GM18519 (cell line): ENCODE data around the gene LRGUK.

Source experiments
- ATAC-seq: cut with Tn5 transposase; IDR thresholded peaks from one replicate; pipeline ENCODE4 v1.9.1; 2021; ENCODE audit warnings: mild to moderate bottlenecking, moderate library complexity; ENCODE audit not compliant: unreplicated experiment, low FRiP score

Gene LRGUK

DNA sequence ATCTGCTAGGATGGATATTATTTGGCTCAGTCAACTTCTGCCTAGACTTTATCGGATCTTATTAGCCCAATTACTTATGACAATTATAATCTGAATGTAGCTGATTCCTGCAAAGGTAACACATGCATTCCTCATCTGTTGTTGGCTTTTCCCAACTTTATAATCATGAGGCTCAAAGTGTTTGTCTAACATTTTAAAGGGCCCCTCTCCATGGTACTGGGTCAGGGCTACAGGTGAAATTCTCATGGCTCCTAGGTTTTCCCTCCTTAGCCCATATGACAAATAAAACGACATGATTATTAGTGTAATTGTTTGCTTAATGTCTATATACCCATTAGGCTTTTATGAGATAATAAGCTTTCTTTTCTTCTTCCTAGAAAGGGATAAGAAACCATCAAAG lies 4.2 kb upstream of the LRGUK start:
- ATAC-seq, result no peak

DNA sequence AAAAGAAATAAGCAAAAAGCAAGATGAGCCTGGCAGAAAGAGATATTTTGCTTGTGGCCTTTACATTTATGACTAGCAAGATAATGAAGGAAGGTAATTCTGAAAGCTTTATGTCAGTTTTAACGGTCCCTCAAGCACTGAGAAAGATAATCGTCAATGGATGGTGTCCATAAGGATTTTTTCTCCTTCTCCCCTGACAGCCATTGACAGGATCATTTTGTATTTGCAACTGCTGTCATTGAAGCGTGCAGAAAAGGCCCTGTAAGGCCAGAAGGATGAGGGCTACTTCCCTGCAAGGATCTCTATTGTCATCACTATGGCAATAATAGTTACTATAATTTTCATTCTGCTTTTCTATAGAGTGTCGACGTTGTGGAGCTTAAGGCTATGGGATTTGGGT lies 994 bp upstream of the LRGUK start:
- no peak for ATAC-seq

GRCh38 chr7:134126596-134126965 lies 559 bp upstream of the LRGUK start:
- ATAC-seq, result no peak

- ATAC-seq, result no peak
Measured at GRCh38 chr7:134128829-134129228, 1.7 kb downstream of the LRGUK start.

DNA sequence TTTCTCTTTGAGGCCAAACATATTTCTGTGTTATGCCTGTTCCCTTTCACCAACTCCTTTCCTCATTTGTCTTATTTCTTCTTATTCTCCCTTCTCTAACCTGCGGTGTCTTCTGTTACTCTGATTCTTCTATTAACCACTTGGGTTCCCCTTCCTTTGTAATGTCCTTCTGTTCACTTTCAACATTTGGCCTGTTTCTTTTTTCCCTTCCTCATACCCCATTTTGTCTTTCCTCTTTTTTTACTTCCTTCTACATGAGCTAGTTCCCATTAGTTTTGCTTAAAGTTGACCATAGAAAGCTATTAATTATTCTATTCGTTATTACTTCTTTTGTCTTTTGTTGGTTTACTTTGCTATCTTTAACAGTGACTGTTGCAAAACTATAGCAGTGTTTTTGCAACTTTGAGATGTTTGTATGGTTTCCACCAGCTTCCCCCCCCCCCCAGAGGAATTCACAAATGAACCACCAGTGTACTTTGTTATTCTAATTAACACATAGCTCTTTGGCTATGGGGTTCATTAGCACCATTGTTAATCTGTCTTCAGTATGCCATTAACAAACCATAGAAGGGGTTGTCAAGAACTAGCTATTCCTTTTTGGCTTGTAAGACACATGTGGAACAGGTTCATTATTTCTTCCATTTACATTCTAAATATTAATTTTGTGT lies 2.9 kb downstream of the LRGUK start:
- ATAC-seq, result no peak

GRCh38 chr7:134134004-134134403 lies 6.9 kb downstream of the LRGUK start:
- no peak for ATAC-seq

GRCh38 chr7:134140889-134141867 lies 14.0 kb downstream of the LRGUK start:
- ATAC-seq, result no peak

DNA sequence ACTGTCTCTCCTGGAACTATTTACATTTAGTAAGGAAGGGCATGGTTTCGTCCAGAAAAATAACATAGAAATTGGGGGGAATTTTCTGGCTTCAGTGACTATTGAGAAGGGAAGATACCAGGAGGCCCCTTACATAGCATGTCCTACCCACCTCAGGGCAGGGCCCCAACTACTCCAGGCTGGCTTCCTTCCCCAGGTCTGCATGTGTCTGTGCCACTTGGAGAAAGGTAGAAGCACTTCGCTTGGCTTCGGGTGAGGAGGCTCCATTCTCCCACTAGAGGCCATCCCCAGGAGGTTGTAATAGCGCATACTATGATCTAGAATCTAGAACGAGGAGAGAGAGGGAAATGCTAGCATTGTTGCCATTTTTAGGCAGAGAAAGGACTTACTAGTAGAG lies 14.7 kb downstream of the LRGUK start:
- ATAC-seq, result no peak

- no peak for ATAC-seq
Measured at GRCh38 chr7:134153493-134154136, 26.5 kb downstream of the LRGUK start.

- no peak for ATAC-seq
Measured at GRCh38 chr7:134154581-134155130, 27.5 kb downstream of the LRGUK start.

- no peak for ATAC-seq
Measured at GRCh38 chr7:134155206-134155605, 28.1 kb downstream of the LRGUK start.

DNA sequence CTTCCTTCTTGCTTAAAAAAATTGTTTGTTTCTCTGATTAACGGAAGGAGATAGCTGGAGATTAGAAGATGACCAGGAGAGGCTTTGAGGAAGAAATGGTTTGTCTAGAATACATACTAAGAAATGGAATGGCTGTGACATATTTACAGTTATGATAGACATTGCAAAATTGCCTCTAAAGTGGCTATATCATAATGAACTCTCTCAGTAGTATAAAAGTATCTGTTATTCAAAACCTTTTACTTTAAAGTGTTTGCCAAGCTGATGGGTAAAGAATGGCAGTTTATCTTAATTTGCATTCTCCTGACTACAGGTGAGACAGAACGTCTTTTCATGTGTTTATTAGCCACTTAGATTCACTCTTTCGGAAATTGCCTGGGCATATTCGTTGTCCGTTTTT lies 28.7 kb downstream of the LRGUK start:
- ATAC-seq, result no peak

DNA sequence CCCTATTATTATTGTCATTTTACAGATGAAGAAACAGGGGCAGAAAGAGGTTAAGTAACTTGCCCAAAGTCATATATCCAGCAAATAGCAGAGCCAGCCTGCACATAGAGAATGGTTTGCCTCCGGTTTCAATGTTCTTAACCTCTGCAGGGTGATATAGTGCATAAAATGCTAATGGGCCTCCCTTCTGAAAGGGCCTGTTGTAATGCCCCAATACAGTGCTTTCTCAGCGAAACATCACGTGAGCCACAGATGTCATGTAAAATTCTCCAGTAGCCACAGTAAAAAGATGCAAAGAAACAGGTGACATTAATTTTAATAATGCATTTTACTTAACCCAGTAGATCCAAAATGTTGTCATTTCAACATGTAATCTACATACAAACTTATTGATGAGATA lies 38.1 kb downstream of the LRGUK start:
- ATAC-seq, result no peak

- no peak for ATAC-seq
Measured at GRCh38 chr7:134167250-134167649, 40.1 kb downstream of the LRGUK start.

DNA sequence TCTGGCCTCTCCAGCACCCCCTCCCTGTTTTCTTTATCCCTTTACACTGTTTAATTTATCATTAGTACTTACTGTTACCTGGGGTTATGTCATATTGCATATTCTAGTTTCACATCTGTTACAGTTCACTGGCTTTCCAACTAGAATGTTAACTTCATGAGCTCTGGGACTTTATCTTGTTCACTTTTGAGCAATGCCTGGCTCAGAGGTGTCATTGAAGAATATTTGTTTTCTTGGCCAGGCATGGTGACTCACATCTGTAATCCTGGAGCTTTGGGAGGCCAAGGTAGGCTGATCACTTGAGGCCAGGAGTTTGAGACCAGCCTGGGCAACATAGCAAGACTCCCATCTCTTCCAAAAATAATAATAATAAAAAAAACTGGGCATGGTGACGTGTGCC lies 40.7 kb downstream of the LRGUK start:
- no peak for ATAC-seq

GRCh38 chr7:134174795-134175261 lies 47.7 kb downstream of the LRGUK start:
- peak; percentile 92 for ATAC-seq

GRCh38 chr7:134175334-134176036 lies 48.3 kb downstream of the LRGUK start:
- ATAC-seq, result no peak

- ATAC-seq, result no peak
Measured at GRCh38 chr7:134176037-134176350, 48.9 kb downstream of the LRGUK start.

- ATAC-seq, result no peak
Measured at GRCh38 chr7:134179036-134180011, 52.2 kb downstream of the LRGUK start.
